ENCODE measurements around the gene POLR2C.

The POLR2C gene

DNA sequence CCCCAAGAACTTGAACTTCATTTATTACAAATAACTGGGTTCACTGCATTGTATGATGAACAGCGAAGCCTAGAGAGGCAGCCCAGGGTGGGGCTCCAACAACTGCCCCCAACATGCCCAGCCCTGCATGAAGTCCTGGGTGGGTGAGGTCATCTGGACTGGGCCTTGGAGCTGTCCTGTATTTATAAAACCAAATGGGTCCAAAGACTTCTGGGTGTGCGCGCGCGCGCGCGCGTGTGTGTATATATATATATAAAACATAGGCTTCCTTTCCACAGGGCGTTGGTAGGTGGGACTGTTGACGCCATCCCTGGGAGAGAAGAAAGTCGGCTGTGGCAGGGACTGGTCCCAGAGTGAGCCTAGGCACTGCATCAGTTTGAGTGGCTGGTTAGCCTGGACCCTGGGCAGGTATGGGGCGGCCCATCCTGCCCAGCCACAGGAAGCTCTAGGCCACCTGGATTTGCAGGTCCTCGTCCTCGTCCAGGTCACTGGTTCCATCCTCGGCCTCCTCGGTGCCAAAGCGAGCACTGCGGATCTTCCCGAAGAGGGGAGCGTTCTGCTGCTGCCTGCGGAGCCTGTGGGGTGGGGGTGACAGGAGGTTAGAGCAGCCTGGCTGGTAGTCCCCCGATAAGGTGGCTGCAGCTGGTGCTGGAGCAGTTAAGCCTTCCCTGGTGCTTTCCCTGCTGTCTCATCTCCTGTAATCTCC lies 50.0 kb downstream of the POLR2C start:
- no peak for DNase-seq
- Histone ChIP-seq H3K36me3 (replicated peaks) (no peaks in the 10 kb centered on the region), H3K27ac (no peak overlapping the region), H3K4me3 (ENCODE audit: low read depth, low read length) (no peak overlapping the region), H3K27me3 (replicated peaks) (no peaks in the 10 kb centered on the region)
- TF ChIP-seq, protein P1, sequence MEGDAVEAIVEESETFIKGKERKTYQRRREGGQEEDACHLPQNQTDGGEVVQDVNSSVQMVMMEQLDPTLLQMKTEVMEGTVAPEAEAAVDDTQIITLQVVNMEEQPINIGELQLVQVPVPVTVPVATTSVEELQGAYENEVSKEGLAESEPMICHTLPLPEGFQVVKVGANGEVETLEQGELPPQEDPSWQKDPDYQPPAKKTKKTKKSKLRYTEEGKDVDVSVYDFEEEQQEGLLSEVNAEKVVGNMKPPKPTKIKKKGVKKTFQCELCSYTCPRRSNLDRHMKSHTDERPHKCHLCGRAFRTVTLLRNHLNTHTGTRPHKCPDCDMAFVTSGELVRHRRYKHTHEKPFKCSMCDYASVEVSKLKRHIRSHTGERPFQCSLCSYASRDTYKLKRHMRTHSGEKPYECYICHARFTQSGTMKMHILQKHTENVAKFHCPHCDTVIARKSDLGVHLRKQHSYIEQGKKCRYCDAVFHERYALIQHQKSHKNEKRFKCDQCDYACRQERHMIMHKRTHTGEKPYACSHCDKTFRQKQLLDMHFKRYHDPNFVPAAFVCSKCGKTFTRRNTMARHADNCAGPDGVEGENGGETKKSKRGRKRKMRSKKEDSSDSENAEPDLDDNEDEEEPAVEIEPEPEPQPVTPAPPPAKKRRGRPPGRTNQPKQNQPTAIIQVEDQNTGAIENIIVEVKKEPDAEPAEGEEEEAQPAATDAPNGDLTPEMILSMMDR (IDR thresholded peaks at IDR 0.05; ENCODE audit: low read depth, low read length, missing control alignments) = no peak
- in situ Hi-C loops (cut with HindIII; ENCODE audit: low pct_ligation_motif_present, low sequenced_read_pairs) = no loop called here

GRCh38 chr16:57513371-57514102 lies 51.1 kb downstream of the POLR2C start:
- Histone ChIP-seq H3K4me3 (ENCODE audit: low read depth, low read length) (no peak overlapping the region), H3K27ac (no peak overlapping the region), H3K36me3 (replicated peaks) (peaks cover 3% of the 10 kb centered on the region), H3K27me3 (replicated peaks) (no peaks in the 10 kb centered on the region)
- no peak for DNase-seq
- in situ Hi-C loops (cut with HindIII; ENCODE audit: low pct_ligation_motif_present, low sequenced_read_pairs) = no loop called here
- TF ChIP-seq, protein P1 (IDR thresholded peaks at IDR 0.05; ENCODE audit: low read depth, low read length, missing control alignments) = no peak

GRCh38 chr16:57514371-57514770 lies 51.9 kb downstream of the POLR2C start:
- H3K4me3 ChIP-seq (ENCODE audit: low read depth, low read length) = no peak overlapping the region
- H3K27me3 ChIP-seq (replicated peaks) = no peaks in the 10 kb centered on the region
- in situ Hi-C loops (cut with HindIII; ENCODE audit: low pct_ligation_motif_present, low sequenced_read_pairs) = no loop called here
- H3K36me3 ChIP-seq (replicated peaks) = peaks cover 3% of the 10 kb centered on the region
- H3K27ac ChIP-seq = no peak overlapping the region
- TF ChIP-seq, protein P1 (IDR thresholded peaks at IDR 0.05; ENCODE audit: low read depth, low read length, missing control alignments) = no peak
- no peak for DNase-seq

- no peak for DNase-seq
- TF ChIP-seq, protein P1 (IDR thresholded peaks at IDR 0.05; ENCODE audit: low read depth, low read length, missing control alignments) = no peak
- H3K4me3 ChIP-seq (ENCODE audit: low read depth, low read length) = no peak overlapping the region
- in situ Hi-C loops (cut with HindIII; ENCODE audit: low pct_ligation_motif_present, low sequenced_read_pairs) = no loop called here
- no peaks in the 10 kb centered on the region for H3K27me3 ChIP-seq (replicated peaks)
- H3K36me3 ChIP-seq (replicated peaks) = peaks cover 3% of the 10 kb centered on the region
- H3K27ac ChIP-seq = no peak overlapping the region
Measured at GRCh38 chr16:57514791-57515600, 52.5 kb downstream of the POLR2C start.

- Histone ChIP-seq H3K36me3 (replicated peaks) (peaks cover 3% of the 10 kb centered on the region), H3K27me3 (replicated peaks) (no peaks in the 10 kb centered on the region), H3K4me3 (ENCODE audit: low read depth, low read length) (no peak overlapping the region), H3K27ac (no peak overlapping the region)
- in situ Hi-C loops (cut with HindIII; ENCODE audit: low pct_ligation_motif_present, low sequenced_read_pairs) = no loop called here
- no peak for DNase-seq
- TF ChIP-seq, protein P1 (IDR thresholded peaks at IDR 0.05; ENCODE audit: low read depth, low read length, missing control alignments) = no peak
Measured at GRCh38 chr16:57516176-57516725, 53.8 kb downstream of the POLR2C start.
